PFSK-1 (cell line): ENCODE measurements around the gene AGRN.

Experiments used
- FOXP2 ChIP-seq: optimal IDR thresholded peaks from 2 replicates; pipeline ENCODE3; 2011; ENCODE audit warnings: borderline replicate concordance, control low read depth, inconsistent platforms; ENCODE audit not compliant: insufficient read depth; ENCODE audit errors: extremely low read length, extremely low read depth
- POLR2AphosphoS5 ChIP-seq: IDR thresholded peaks from 2 replicates; pipeline ENCODE4 v1.6.1; 2012; ENCODE audit warnings: low read depth, mild to moderate bottlenecking, control low read depth, low read length, moderate library complexity
- REST ChIP-seq, 2 experiments: IDR thresholded peaks; 2 replicates each; pipeline versions ENCODE4 v1.6.1 to v1.8.0; 2011 to 2012; ENCODE audit warnings: low read depth in 2 of 2, low read length in 2 of 2, control low read depth in 1 of 2, inconsistent platforms in 1 of 2, mild to moderate bottlenecking in 1 of 2, moderate library complexity in 1 of 2; ENCODE audit not compliant: insufficient read depth in 1 of 2
- SIN3A ChIP-seq: IDR thresholded peaks from 2 replicates; pipeline ENCODE4 v1.6.1; 2012; ENCODE audit warnings: mild to moderate bottlenecking, low read length, moderate library complexity, borderline replicate concordance; ENCODE audit not compliant: insufficient read depth
- TAF1 ChIP-seq: IDR thresholded peaks from 2 replicates; pipeline ENCODE4 v1.6.1; 2012; ENCODE audit warnings: low read length, control low read depth, borderline replicate concordance; ENCODE audit not compliant: insufficient read depth

AGRN gene

GRCh38 chr1:1044455-1045078 lies 24.6 kb downstream of the AGRN start:
- TF ChIP-seq SIN3A (no peak), FOXP2 (no peak)

- TF ChIP-seq FOXP2 (no peak), SIN3A (no peak)
These were observed 25.2 kb downstream of the AGRN start for GRCh38 chr1:1045129-1045528.

- TF ChIP-seq SIN3A, result no peak
- no peak for TF ChIP-seq POLR2AphosphoS5
- TF ChIP-seq REST (IDR thresholded peaks at IDR 0.05; ENCODE audit: insufficient read depth in 1 of 2, low read depth in 2 of 2, low read length in 2 of 2), result no peak
- TF ChIP-seq FOXP2, result no peak
- TF ChIP-seq TAF1, result no peak
These were observed 26.3 kb downstream of the AGRN start for GRCh38 chr1:1046243-1046642.

- no peak for TF ChIP-seq TAF1
- TF ChIP-seq FOXP2, result no peak
- no peak for TF ChIP-seq SIN3A
- no peak for TF ChIP-seq POLR2AphosphoS5
- no peak for TF ChIP-seq REST (IDR thresholded peaks at IDR 0.05; ENCODE audit: insufficient read depth in 1 of 2, low read depth in 2 of 2, low read length in 2 of 2)
These were observed 26.8 kb downstream of the AGRN start for GRCh38 chr1:1046767-1047166.

- TF ChIP-seq FOXP2, result no peak
- no peak for TF ChIP-seq TAF1
- TF ChIP-seq REST (IDR thresholded peaks at IDR 0.05; ENCODE audit: insufficient read depth in 1 of 2, low read depth in 2 of 2, low read length in 2 of 2), result no peak
- TF ChIP-seq POLR2AphosphoS5, result no peak
- TF ChIP-seq SIN3A, result no peak
These were observed 27.5 kb downstream of the AGRN start for GRCh38 chr1:1047407-1047806.

- no peak for TF ChIP-seq TAF1
- no peak for TF ChIP-seq SIN3A
- no peak for TF ChIP-seq FOXP2
- no peak for TF ChIP-seq POLR2AphosphoS5
- TF ChIP-seq REST (IDR thresholded peaks at IDR 0.05; ENCODE audit: insufficient read depth in 1 of 2, low read depth in 2 of 2, low read length in 2 of 2), result no peak
These were observed 28.0 kb downstream of the AGRN start for GRCh38 chr1:1047963-1048362.
